Measurements from ENCODE around the gene ESRRB. TPM values are rescaled to one million over a fixed set of nuclear protein-coding genes. Genes with fewer than 3 reads are reported as not detected.

The ESRRB gene
- total RNA-seq, 3 donors from 2014 or later (not counting 1 experiment from before 2014, with no cell fraction given) = 0.45 to 1.3 TPM; not detected in 1

DNA sequence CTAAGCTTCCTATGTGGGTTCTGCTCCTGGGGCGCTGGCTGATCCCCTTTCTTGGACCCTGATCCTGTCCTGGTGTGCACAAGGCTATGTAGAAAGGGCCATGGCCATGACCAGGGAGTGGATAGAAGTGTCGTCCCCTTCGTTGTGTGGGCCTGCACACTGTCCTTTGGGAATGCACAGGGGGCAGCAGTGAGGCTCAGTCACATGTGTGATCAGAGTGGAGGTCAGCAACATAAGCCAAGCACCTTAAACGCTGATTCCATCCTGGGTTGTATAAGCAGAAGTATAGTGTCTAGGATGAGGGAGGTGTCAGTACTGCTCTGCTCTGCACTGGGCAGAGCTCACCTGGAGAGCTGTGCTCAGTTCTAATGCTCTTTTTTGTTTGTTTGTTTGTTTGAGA is 48.4 kb downstream of the ESRRB start:
- Mint-ChIP-seq H3K4me1 (no peaks in the 10 kb centered on the region), H3K27ac (no peak overlapping the region), H3K9me3 (no peaks in the 10 kb centered on the region), H3K36me3 (no peaks in the 10 kb centered on the region), H3K27me3 (ENCODE audit: low read depth in 2 of 2) (peaks cover 0 to 5% of the 10 kb centered on the region in 2 donors), H3K4me3 (no peak overlapping the region)
- no peak overlapping the region for H3K27ac ChIP-seq (ENCODE audit: low read length)
- no peak for DNase-seq
- intact Hi-C loops (cut with micrococcal nuclease) = no loop called here
- no peak overlapping the region for H3K4me3 ChIP-seq (ENCODE audit: low read length)
- no peaks in the 10 kb centered on the region for H3K9me3 ChIP-seq (ENCODE audit: control insufficient read depth, insufficient read depth, low read length)
- TF ChIP-seq CTCF (IDR thresholded peaks at IDR 0.05) = no peak
- H3K27me3 ChIP-seq (ENCODE audit: control insufficient read depth, insufficient read depth, low read length) = no peaks in the 10 kb centered on the region
- no peaks in the 10 kb centered on the region for H3K36me3 ChIP-seq (ENCODE audit: control insufficient read depth, insufficient read depth, low read length)
- no peaks in the 10 kb centered on the region for H3K4me1 ChIP-seq (ENCODE audit: control insufficient read depth, insufficient read depth, low read length)
- ATAC-seq = no peak
- WGBS (ENCODE audit: insufficient coverage) = 90% methylated on average over 4 of the region's 4 CpGs

GRCh38 chr14:76426161-76426696 is 50.3 kb downstream of the ESRRB start:
- Histone ChIP-seq H3K4me3 (ENCODE audit: low read length) (no peak overlapping the region), H3K27me3 (ENCODE audit: control insufficient read depth, insufficient read depth, low read length) (no peaks in the 10 kb centered on the region), H3K36me3 (ENCODE audit: control insufficient read depth, insufficient read depth, low read length) (no peaks in the 10 kb centered on the region), H3K9me3 (ENCODE audit: control insufficient read depth, insufficient read depth, low read length) (no peaks in the 10 kb centered on the region), H3K27ac (ENCODE audit: low read length) (no peak overlapping the region), H3K4me1 (ENCODE audit: control insufficient read depth, insufficient read depth, low read length) (no peaks in the 10 kb centered on the region)
- ATAC-seq = no peak
- no peak overlapping the region for H3K4me3 Mint-ChIP-seq
- no peak for TF ChIP-seq CTCF (IDR thresholded peaks at IDR 0.05)
- no peaks in the 10 kb centered on the region for H3K36me3 Mint-ChIP-seq
- no peaks in the 10 kb centered on the region for H3K9me3 Mint-ChIP-seq
- no peak for DNase-seq
- no peak overlapping the region for H3K27ac Mint-ChIP-seq
- no peaks in the 10 kb centered on the region for H3K4me1 Mint-ChIP-seq
- peaks cover 0 to 5% of the 10 kb centered on the region in 2 donors for H3K27me3 Mint-ChIP-seq (ENCODE audit: low read depth in 2 of 2)
- intact Hi-C loops (cut with micrococcal nuclease) = no loop called here
- 91% methylated on average over 1 of the region's 1 CpG for WGBS (ENCODE audit: insufficient coverage)

DNA sequence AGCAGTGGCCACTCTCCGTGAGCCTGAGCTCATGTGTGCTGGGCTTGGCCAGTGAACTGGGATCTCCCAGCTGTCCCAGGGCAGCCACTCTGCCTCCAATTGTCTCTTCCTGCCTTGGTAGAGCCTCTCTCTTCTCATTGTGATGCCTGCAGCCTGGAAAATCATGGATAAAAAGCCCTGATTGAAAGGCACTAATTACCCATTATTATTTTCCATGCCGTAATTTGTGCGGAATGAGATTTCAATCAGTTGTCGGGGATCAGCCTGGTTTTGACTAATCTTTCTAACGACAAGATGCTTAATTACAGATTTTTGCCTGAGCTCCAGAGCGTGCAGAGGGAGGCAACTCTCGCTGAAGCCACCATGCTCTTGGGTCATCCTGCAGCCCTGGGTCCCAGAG is 52.7 kb downstream of the ESRRB start:
- H3K9me3 Mint-ChIP-seq = no peaks in the 10 kb centered on the region
- ATAC-seq (no peak), DNase-seq (no peak)
- H3K4me3 ChIP-seq (ENCODE audit: low read length) = no peak overlapping the region
- H3K4me1 Mint-ChIP-seq = no peaks in the 10 kb centered on the region
- peaks cover 0 to 10% of the 10 kb centered on the region in 2 donors for H3K27me3 Mint-ChIP-seq (ENCODE audit: low read depth in 2 of 2)
- no peaks in the 10 kb centered on the region for H3K27me3 ChIP-seq (ENCODE audit: control insufficient read depth, insufficient read depth, low read length)
- H3K36me3 Mint-ChIP-seq = no peaks in the 10 kb centered on the region
- no peaks in the 10 kb centered on the region for H3K9me3 ChIP-seq (ENCODE audit: control insufficient read depth, insufficient read depth, low read length)
- H3K4me1 ChIP-seq (ENCODE audit: control insufficient read depth, insufficient read depth, low read length) = no peaks in the 10 kb centered on the region
- no peak overlapping the region for H3K27ac Mint-ChIP-seq
- 98% methylated on average over 7 of the region's 7 CpGs for WGBS (ENCODE audit: insufficient coverage)
- no peak overlapping the region for H3K27ac ChIP-seq (ENCODE audit: low read length)
- no peaks in the 10 kb centered on the region for H3K36me3 ChIP-seq (ENCODE audit: control insufficient read depth, insufficient read depth, low read length)
- intact Hi-C loops (cut with micrococcal nuclease) = no loop called here
- no peak for TF ChIP-seq CTCF (IDR thresholded peaks at IDR 0.05)
- H3K4me3 Mint-ChIP-seq = no peak overlapping the region

GRCh38 chr14:76430017-76430416 is 54.1 kb downstream of the ESRRB start:
- TF ChIP-seq CTCF (IDR thresholded peaks at IDR 0.05) = no peak
- H3K36me3 Mint-ChIP-seq = no peaks in the 10 kb centered on the region
- ATAC-seq (no peak), DNase-seq (no peak)
- H3K4me3 Mint-ChIP-seq = no peak overlapping the region
- WGBS (ENCODE audit: insufficient coverage) = no CpG with 5 or more reads among the region's 1 CpG
- intact Hi-C loops (cut with micrococcal nuclease) = no loop called here
- Histone ChIP-seq H3K4me3 (ENCODE audit: low read length) (no peak overlapping the region), H3K27me3 (ENCODE audit: control insufficient read depth, insufficient read depth, low read length) (no peaks in the 10 kb centered on the region), H3K27ac (ENCODE audit: low read length) (no peak overlapping the region), H3K36me3 (ENCODE audit: control insufficient read depth, insufficient read depth, low read length) (no peaks in the 10 kb centered on the region), H3K9me3 (ENCODE audit: control insufficient read depth, insufficient read depth, low read length) (no peaks in the 10 kb centered on the region), H3K4me1 (ENCODE audit: control insufficient read depth, insufficient read depth, low read length) (no peaks in the 10 kb centered on the region)
- no peaks in the 10 kb centered on the region for H3K4me1 Mint-ChIP-seq
- H3K27me3 Mint-ChIP-seq (ENCODE audit: low read depth in 2 of 2) = peaks cover 7 to 15% of the 10 kb centered on the region in 2 donors
- H3K27ac Mint-ChIP-seq = no peak overlapping the region
- H3K9me3 Mint-ChIP-seq = no peaks in the 10 kb centered on the region

Data from natural killer cell (primary cell).